GM18868 (cell line): Measurements from ENCODE around the gene ARMC7.
"Not testable (repeated sequence)": the region's sequence is repeated elsewhere in the genome, so short reads cannot be mapped to it uniquely, and the experiment has no call there.

Source experiments
- ATAC-seq: cut with Tn5 transposase; IDR thresholded peaks from one replicate; pipeline ENCODE4 v1.9.1; 2021; ENCODE audit warnings: mild to moderate bottlenecking, moderate library complexity; ENCODE audit not compliant: unreplicated experiment

ARMC7 gene

DNA sequence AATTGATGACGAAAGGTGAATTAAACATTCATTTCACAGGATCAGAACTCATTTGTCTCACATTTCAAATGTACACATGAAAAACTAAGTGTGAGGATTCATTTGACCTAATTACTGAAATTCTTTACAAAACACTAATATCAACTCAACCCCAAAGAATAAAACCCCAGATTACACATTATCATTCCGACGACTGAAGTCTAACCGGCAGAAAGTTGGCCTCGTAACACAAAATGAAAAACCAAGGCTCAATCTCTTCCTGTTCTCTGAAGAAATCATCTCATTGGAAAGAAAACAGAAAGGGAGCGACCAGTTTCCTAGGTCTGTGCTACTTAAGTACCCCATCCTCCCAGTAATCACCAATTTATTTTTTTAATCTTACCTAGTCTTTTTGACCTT, 42.8 kb downstream of the ARMC7 start:
- no peak for ATAC-seq

DNA sequence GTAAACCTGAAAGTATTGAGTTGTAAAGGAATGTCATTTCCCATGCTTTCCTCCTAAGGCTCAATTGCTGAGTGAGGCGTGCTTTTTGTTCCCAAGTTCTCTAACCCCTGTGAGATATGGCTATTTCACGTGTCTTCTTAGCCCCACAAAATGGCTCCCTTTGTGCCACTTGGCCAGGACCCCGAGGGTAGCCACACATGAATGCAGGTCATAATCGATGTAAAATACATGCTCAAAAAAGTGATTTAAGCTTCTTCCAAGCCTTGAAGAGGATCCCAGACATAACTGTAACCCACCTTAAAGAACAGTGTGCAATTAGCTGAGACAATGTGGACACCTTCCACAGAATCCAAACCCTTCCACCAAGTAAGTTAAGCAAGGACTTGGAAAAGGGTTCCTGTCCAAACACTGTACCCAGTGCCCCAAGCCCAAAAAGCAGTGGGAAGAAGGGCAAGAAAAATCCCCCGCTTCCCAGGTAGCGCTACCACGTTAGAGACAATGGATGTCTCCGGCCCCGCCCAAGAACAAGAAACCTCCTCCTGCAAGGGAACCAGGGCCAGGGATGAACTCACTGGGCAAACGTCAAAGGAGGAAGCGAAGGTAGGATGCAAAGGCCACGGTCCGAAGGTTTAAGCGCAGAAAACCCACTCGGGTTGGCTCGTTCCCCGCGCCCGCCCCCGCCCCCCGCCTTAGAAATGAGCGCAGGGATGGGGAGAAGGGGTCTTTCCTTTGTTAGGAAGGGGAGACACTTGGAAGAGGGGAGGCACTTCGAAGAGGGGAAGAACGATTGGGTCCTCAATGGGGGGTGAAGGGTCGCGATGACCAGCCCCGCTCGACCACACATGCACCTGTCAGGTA, 43.4 kb downstream of the ARMC7 start:
- ATAC-seq = no peak

DNA sequence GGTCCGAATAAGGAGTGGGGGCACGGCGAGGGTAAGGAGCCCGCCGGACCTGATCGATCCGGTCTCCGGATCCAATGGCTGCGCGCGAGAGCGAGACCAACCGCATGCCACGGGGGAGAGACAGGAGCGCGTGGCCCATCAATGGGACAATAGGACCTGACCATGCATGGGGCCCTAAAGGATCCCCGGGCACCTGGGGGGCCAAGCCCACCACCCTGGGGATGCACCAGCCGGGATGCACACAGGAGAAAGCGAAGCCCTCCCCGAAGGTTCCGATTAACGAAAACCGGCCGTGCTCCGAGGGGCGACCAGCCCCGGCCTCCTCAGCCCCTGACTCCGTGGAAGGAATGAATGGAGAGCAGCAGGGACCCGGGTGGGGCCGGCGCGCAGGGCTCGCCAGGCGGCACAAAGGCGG, 44.0 kb downstream of the ARMC7 start:
- ATAC-seq = peak; percentile 2

DNA sequence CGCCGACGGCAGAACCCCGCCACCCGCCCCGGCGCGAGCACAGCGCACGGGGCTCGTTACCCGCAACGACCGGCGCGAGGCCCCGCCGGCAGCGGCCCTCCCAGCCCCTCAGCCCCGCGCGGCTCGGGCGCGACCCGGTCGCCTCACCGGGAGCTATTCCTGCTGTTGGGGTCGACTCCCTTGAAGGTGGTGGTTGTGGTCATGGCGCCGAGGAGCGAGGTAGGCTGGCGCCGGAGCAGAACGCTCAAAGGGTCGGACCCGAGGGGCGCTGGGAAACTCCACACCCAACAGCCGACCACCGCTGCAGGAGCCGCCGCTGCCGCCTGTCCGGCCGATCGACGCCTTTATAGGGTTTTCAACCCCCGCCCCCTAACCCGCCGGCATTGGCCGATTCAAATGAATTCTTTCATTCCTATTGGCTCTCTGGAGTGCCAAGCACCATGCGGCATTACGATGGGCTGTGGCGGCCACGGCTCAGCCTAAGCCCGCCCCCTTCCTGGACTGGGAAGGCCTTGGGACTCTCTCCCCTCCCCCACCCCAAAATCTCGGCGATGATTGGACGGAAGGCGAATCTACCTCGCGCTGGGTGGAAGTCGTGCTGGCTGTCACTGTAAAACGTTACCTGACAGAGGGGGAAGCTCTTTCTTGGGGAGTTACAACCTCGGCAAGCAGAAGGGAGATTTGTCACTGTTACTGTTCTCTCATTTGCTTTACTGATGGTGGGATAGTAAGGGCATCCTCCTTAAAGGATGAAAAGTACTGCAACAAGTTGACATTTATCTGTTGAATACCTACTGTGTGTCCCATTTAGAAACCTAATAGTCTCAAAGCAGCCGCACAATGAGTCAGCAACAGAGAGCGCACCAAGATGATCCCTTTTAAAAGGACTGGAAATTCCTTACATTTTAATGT, 44.7 kb downstream of the ARMC7 start, which contains the start of gene JPT1:
Gene JPT1, minus strand, starts transcription at position 318 of the 912 bp plus-strand sequence. Its CDS starts 115 bp downstream, at position 203.
- peak; percentile 93 for ATAC-seq

DNA sequence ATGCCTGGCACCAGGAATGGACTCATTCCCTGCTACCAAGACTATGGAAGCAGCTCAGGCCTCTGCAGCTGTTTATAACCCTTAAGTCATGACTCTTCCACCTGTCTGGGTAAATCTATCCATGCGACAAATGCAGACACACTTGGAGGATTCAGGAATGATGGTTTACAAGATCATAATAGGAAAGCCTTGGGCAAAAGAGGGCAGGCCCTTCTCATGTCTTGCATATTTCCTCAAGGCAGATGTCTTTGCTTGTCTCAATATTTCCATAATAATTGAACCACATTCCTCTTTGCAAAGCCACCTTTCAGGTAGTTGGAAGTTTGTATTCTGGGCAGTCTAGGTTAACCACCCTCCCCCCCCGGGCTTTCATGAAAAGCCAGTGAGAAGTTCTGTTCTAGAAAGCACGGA, 45.4 kb downstream of the ARMC7 start:
- no peak for ATAC-seq

DNA sequence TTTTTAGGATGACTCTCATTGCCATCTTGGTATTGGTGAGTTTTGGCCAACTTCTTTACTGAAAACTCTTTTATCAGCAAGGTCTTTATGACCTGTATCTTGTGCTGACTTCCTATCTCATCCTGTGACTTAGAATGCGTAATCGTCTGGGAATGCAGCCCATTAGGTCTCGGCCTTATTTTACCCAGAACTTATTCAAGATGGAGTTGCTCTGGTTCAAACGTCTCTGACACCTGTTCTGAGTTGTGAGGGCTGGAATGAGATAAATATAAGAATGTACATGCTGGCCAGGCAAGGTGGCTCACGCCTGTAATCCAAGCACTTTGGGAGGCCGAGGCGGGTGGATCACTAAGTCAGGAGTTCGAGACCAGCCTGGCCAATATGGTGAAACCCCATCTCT, 48.7 kb downstream of the ARMC7 start:
- ATAC-seq = not testable (repeated sequence)

DNA sequence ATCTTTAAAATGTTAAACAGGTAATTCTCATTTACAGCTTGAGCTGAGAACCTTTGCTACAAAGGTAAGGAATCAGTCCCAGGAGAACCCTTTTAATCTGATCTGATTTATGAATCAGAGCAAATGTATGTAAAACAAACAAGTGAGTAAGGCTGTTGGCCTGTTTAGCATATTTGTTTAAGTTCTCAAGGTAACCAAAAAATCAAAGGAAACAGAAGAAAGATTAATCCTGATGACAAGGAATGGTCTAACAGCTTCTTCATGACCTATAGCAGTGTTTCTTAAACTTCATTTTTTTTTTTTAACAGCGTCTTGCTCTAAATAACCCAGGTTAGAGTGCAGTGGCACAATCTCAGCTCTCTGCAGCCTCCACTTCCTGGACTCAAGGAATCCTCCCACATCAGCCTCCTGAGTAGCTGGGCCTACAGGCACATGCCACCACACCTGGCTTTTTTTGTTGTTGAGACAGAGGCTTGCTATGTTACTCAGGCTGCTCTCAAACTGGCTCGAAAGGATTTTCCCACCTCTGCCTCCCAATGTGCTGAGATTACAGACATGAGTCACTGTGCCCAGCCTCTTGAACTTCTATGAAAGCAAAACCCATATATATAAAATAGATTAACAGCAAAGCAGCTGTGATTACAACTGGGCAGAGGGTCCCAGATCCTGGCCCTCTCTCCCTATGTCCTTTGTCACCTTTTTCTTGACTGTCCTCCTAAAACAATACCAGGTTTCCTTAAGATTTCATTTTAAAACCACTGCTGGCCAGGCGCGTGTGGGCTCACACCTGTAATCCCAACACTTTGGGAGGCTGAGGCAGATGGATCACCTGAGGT, 49.6 kb downstream of the ARMC7 start:
- no peak for ATAC-seq

DNA sequence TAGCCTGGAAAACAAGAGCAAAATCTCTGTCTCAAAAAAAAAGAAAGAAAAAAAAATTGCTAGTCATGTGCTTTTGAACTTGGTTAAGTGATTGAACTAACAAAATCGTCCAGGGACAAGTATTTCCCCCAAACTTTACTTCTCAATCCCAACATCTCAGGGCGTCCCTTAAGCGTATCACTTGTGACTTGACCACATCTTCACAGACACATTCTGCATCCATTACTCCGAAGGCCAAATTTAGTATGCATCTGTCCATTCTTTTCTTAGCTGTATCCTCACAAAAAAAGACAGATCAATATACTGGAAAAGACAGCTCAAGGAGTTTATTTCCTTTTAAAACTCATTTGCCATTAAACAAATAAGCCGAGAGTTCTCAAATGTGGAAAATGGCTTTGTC, 50.4 kb downstream of the ARMC7 start:
- ATAC-seq = no peak

DNA sequence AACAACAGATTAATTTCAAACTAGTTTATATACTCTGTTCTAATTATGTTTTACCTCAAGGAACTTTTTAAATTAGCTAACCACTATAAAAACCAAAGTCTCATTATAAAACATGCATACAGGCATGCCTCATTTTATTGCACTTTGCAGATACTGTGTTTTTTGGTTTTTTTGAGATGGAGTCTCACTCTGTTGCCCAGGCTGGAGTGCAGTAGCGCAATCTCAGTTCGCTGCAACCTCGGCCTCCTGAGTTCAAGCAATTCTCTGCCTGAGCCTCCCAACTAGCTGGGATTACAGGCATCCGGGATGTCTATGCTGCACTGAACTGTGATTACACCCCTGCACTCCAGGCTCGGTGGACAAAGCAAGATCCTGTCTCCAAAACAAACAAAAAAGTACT, 53.3 kb downstream of the ARMC7 start:
- no peak for ATAC-seq

DNA sequence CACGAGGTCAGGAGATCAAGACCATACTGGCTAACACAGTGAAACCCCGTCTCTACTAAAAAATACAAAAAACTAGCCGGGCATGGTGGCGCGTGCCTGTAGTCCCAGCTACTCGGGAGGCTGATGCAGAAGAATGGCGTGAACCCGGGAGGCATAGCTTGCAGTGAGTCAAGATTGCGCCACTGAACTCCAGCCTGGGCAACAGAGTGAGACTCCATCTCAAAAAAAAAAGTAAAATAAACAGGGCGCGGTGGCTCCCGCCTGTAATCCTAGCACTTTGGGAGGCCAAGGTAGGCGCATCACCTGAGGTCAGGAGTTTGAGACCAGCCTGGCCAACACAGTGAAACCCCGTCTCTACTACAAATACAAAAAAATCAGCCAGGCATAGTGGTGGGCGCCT, 54.8 kb downstream of the ARMC7 start:
- ATAC-seq = not testable (repeated sequence)

DNA sequence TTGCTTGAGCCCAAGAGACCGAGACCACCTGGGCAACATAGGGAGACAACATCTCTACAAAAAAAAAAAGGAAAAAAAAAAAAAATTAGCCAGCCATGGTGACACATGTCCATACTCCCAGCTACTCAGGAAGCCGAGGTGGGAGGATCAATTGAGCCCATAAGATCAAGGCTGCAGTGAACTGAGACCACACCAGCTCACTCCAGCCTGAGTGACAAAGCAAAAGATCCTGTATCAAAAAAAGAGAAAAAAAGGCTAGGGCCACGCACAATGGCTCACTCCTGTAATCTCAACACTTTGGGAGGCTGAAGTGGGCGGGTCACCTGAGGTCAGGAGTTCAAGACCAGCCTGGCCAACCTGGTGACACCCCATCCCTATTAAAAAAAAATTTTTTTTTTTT, 59.2 kb downstream of the ARMC7 start:
- ATAC-seq = no peak

DNA sequence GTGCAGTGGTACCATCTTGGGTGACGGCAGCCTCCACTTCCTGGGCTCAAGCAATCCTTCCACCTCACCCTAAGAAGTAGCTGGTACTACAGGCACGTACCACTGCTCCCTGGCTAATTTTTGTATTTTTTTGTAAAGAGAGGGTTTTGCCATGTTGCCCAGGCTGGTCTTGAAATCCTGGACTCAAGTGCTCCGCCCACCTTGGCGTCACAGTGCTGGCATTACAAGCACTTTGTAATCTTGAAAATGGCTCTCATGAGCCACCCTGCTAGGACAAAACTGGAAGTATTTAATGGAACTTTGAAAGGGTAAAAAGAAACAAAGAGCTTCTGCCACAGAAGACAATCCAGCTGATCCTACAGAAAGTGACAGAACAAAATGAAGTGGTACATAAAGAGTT, 63.8 kb downstream of the ARMC7 start:
- ATAC-seq = no peak

DNA sequence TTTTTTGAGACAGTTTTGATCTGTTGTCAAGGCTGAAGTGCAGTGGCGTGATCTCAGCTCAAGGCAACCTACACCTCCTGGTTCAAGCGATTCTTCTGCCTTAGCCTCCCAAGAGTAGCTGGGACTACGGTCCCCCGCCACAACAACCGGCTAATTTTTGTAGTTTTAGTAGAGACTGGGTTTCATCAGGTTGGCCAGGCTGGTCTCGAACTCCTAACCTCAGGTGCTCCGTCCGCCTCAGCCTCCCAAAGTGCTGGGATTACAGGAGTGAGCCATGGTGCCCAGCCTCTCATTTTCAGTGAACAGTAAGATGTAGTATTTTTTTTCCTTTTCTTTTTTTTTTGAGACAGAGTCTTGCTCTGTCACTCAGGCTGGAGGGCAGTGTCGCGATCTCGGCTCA, 65.2 kb downstream of the ARMC7 start:
- ATAC-seq = no peak

DNA sequence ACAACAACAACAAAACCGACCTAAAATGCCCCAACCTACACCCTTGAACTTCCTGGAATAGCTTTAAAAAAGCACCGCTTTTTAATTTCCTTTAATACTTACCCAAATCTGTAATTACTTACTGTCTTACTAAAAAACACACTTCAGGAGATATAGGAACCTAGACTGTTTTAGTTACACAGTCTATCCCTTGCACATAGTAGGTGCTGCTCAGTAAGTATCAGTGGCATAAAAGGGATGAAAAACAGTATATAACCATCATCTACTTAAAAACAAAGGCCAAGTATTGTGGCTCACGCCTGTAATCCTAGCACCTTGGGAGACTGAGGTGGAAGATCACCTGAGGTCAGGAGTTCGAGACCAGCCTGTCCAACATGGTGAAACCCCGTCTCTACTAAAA, 66.9 kb downstream of the ARMC7 start:
- no peak for ATAC-seq

DNA sequence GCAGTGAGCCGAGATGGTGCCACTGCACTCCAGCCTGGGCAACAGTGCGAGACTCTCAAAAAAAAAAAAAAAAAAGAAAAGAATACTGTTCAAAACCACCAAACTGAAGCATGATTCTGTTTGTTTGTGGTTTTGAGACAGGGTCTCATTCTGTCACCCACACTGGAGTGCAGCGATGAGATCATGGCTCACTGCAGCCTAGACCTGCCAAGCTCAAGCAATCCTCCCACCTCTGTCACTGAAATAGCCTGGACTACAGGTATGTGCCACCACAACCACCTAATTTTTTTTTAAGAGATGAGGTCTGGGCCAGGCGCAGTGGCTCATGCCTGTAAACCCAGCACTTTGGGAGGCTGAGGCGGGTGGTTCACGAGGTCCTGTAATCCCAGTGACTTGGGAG, 68.7 kb downstream of the ARMC7 start:
- no peak for ATAC-seq
